Gastrocnemius medialis (tissue), 4 donors: ENCODE measurements around the gene GPALPP1.

Source experiments
- POLR2A ChIP-seq, 2 donors: fragments of 450-650 bp; IDR thresholded peaks; one replicate each; pipeline ENCODE4 v1.6.1; 2017; ENCODE audit warnings: antibody characterized with exemption in 2 of 2, mild to moderate bottlenecking in 2 of 2, moderate library complexity in 2 of 2
- TF ChIP-seq, protein P1 (sequence below), 5 experiments: fragments of 450-650 bp in 3 of 5; fragments of 200-600 bp in 2 of 5; sonication (generic) in 2 of 5; IDR thresholded peaks in 4 of 5; conservative IDR thresholded peaks in 1 of 5; 1 replicate in 4 of 5; 2 replicates in 1 of 5; pipeline ENCODE4 v1.5.1; 2016 to 2019; ENCODE audit warnings: antibody characterized with exemption in 5 of 5, mild to moderate bottlenecking in 3 of 5, moderate library complexity in 3 of 5

DNA sequence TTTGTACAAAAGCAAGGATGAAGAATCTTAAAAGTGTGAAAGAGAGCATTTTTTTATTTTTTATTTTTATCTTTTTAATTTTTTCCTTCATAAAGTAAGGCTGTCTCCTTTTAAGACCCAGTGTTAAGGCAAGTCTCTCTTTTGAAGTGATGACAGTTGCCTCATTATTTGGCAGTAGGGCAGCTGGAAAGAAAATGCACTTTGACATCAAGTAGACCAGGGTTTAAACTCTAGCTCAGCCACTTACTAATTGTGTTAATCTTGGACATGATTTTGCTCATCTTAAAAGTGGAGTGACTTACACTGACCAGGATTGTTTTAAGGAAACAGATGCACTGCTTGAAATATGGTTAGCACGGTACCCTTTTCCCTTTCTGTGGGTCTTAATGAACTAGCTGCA is 18.5 kb downstream of the GPALPP1 start:
- TF ChIP-seq POLR2A (IDR thresholded peaks at IDR 0.05) = no peak
- TF ChIP-seq, protein P1, sequence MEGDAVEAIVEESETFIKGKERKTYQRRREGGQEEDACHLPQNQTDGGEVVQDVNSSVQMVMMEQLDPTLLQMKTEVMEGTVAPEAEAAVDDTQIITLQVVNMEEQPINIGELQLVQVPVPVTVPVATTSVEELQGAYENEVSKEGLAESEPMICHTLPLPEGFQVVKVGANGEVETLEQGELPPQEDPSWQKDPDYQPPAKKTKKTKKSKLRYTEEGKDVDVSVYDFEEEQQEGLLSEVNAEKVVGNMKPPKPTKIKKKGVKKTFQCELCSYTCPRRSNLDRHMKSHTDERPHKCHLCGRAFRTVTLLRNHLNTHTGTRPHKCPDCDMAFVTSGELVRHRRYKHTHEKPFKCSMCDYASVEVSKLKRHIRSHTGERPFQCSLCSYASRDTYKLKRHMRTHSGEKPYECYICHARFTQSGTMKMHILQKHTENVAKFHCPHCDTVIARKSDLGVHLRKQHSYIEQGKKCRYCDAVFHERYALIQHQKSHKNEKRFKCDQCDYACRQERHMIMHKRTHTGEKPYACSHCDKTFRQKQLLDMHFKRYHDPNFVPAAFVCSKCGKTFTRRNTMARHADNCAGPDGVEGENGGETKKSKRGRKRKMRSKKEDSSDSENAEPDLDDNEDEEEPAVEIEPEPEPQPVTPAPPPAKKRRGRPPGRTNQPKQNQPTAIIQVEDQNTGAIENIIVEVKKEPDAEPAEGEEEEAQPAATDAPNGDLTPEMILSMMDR (IDR thresholded peaks at IDR 0.05 in 4 of 5, conservative IDR thresholded peaks at IDR 0.05 in 1 of 5) = no peak
